ENCODE measurements around the gene BPIFA3.
A peak's percentile ranks its signal among the peaks of the same experiment; 100 is the strongest.

The BPIFA3 gene

GRCh38 chr20:33229843-33230242 is 12.7 kb downstream of the BPIFA3 start:
- DNase-seq, result no peak

- DNase-seq, result no peak
Measured at GRCh38 chr20:33231237-33231636, 14.1 kb downstream of the BPIFA3 start.

GRCh38 chr20:33232486-33233072 is 15.4 kb downstream of the BPIFA3 start:
- peak; percentile 24 for DNase-seq

GRCh38 chr20:33233129-33233774 is 16.1 kb downstream of the BPIFA3 start:
- DNase-seq, result no peak

- no peak for DNase-seq
Measured at GRCh38 chr20:33234050-33234449, 16.9 kb downstream of the BPIFA3 start.

GRCh38 chr20:33235696-33236095 is 18.5 kb downstream of the BPIFA3 start, which contains the start of gene BPIFA1:
Gene BPIFA1 (plus strand): TSS chr20:33235996. CDS start chr20:33237712, 1,716 bp downstream.
- DNase-seq, result no peak

GRCh38 chr20:33236351-33236750 is 19.2 kb downstream of the BPIFA3 start:
- DNase-seq, result no peak

GRCh38 chr20:33237989-33238388 is 20.8 kb downstream of the BPIFA3 start:
- DNase-seq, result no peak

- no peak for DNase-seq
Measured at GRCh38 chr20:33239418-33239817, 22.3 kb downstream of the BPIFA3 start.

- no peak for DNase-seq
Measured at GRCh38 chr20:33239979-33240736, 23.0 kb downstream of the BPIFA3 start.

- DNase-seq, result no peak
Measured at GRCh38 chr20:33240923-33241322, 23.8 kb downstream of the BPIFA3 start.

- no peak for DNase-seq
Measured at GRCh38 chr20:33242319-33243100, 25.4 kb downstream of the BPIFA3 start.

GRCh38 chr20:33246077-33246476 is 28.9 kb downstream of the BPIFA3 start:
- no peak for DNase-seq

- no peak for DNase-seq
Measured at GRCh38 chr20:33249456-33249855, 32.3 kb downstream of the BPIFA3 start.

- no peak for DNase-seq
Measured at GRCh38 chr20:33250666-33251065, 33.5 kb downstream of the BPIFA3 start.

- DNase-seq, result no peak
Measured at GRCh38 chr20:33251496-33251895, 34.3 kb downstream of the BPIFA3 start.

- no peak for DNase-seq
Measured at GRCh38 chr20:33252460-33252859, 35.3 kb downstream of the BPIFA3 start.

GRCh38 chr20:33255005-33255404 is 37.9 kb downstream of the BPIFA3 start:
- DNase-seq, result no peak

- no peak for DNase-seq
Measured at GRCh38 chr20:33257237-33257636, 40.1 kb downstream of the BPIFA3 start.

GRCh38 chr20:33259371-33259770 is 42.2 kb downstream of the BPIFA3 start:
- no peak for DNase-seq

GRCh38 chr20:33261465-33261864 is 44.3 kb downstream of the BPIFA3 start:
- DNase-seq, result no peak

GRCh38 chr20:33262658-33263065 is 45.5 kb downstream of the BPIFA3 start:
- DNase-seq, result peak; percentile 51

- DNase-seq, result no peak
Measured at GRCh38 chr20:33263784-33264183, 46.6 kb downstream of the BPIFA3 start.

All from NCI-H345 (cell line).